Esophagus (tissue), 2 donors: ENCODE results near the gene DYNC1H1. TPM values are rescaled to one million over a fixed set of nuclear protein-coding genes. Genes with fewer than 3 reads are reported as not detected.

ENCODE experiments used
- H3K27ac ChIP-seq, 2 donors: one replicate each; pipeline ENCODE4 v1.5.1; 2013; ENCODE audit warnings: low read depth in 2 of 2, mild to moderate bottlenecking in 2 of 2, inconsistent platforms in 1 of 2, low read length in 1 of 2, moderate library complexity in 1 of 2
- H3K27me3 ChIP-seq, 2 donors: one replicate each; pipeline ENCODE4 v1.6.1; 2013; ENCODE audit warnings: low read length in 2 of 2, control low read depth in 1 of 2, mild to moderate bottlenecking in 1 of 2; ENCODE audit not compliant: insufficient read depth in 2 of 2, control insufficient read depth in 1 of 2
- H3K36me3 ChIP-seq, 2 donors: one replicate each; pipeline ENCODE4 v1.6.1; 2013; ENCODE audit warnings: low read length in 1 of 2; ENCODE audit not compliant: control insufficient read depth in 2 of 2, insufficient read depth in 2 of 2
- H3K4me1 ChIP-seq, 2 donors: one replicate each; pipeline ENCODE4 v1.6.1; 2013; ENCODE audit warnings: low read length in 1 of 2; ENCODE audit not compliant: control insufficient read depth in 2 of 2, insufficient read depth in 2 of 2
- H3K4me3 ChIP-seq, 2 donors: one replicate each; pipeline ENCODE4 v1.5.1; 2013; ENCODE audit warnings: low read length in 2 of 2, mild to moderate bottlenecking in 2 of 2, low read depth in 1 of 2, moderate library complexity in 1 of 2
- H3K9me3 ChIP-seq, 2 donors: one replicate each; pipeline ENCODE4 v1.6.1; 2013; ENCODE audit warnings: mild to moderate bottlenecking in 2 of 2, low read depth in 1 of 2, low read length in 1 of 2, moderate library complexity in 1 of 2; ENCODE audit not compliant: control insufficient read depth in 2 of 2, insufficient read depth in 1 of 2
- WGBS, 2 donors: extraction: QIAGEN DNeasy Blood & Tissue Kit; methylation state at CpG; one replicate each; pipeline ENCODE4 v1.1.7; 2013; 5-methylcytosine and 5-hydroxymethylcytosine counted together
- polyA plus RNA-seq, 2 donors: library from polyadenylated mRNA; stranded (reverse); fragments of 200-250 nt; gene quantifications; one replicate each; pipeline ENCODE4 v1.2.3, GENCODE V29; 2013
- donor health status: healthy with polysubstance abuse.
- donor health status: Bipolar disorder and iron deficiency.

Gene DYNC1H1
- polyA plus RNA-seq, 2 donors: 115 to 116 TPM

DNA sequence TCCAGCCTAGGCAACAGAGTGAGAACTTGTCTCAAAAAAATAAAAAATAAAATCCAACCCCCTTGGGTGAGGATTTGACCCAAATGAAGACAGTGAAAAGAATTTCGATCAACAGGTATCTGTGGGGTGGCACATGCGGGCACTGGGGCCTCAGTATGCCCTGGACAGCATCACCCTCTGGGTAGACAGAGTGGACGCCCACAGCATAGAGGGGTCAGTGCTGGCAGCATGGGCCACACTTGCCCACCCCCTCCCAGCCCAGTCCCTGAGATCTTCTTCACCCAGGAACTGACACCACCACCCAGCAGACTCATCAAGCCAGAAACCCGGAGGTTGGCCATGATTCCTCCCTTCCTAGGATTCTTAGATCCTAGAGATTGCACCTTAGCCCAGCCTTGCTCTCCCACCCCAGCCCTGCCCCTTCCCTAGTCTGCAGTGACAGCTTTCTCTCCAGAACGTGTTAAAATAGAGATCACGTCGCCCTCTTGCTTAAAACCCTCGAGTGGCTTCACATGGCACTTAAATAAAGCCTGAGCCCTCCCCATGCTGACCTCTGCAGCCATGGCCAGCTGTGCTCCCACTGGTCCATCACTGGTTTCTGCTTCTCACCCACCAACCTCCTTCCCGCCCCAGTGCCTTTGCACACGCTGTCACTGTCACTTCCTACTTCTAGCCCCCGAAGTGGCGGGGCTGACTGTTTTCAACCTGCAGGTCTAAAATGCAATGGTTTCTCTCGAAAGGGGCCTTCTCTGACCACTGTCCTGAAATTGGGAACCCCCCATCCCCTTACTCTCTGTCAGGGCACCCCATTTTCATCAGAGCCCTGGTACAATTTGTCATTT is 26.2 kb upstream of the DYNC1H1 start:
- Histone ChIP-seq H3K36me3 (no peaks in the 10 kb centered on the region), H3K27me3 (no peaks in the 10 kb centered on the region), H3K27ac (no peak overlapping the region), H3K9me3 (no peaks in the 10 kb centered on the region), H3K4me1 (no peaks in the 10 kb centered on the region), H3K4me3 (no peak overlapping the region)
- 63 to 64% methylated on average over 13 of the region's 13 CpGs for WGBS, 2 donors

DNA sequence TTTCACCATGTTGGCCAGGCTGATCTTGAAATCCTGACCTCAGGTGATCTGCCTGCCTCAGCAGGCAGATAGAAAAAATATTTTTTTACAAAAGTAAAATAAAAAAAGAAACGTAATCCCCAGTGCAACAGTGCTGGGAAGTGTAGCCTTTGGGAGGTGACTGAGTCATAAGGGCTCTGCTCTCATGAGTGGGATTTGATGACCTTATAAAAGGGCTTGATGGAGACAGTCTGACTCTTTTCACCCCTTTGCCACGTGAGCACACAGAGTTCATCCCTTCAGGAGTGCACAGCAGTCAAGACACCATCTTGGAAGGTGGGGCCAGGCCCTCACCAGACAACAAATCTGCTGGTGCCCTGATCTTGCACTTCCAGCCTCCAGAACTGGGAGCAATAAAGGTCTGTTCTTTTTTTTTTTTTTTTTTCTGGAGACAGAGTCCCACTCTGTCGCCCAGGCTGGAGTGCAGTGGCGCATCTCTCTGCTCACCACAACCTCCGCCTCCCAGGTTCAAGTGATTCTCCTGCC is 24.7 kb upstream of the DYNC1H1 start:
- no peaks in the 10 kb centered on the region for H3K9me3 ChIP-seq
- no peak overlapping the region for H3K27ac ChIP-seq
- H3K4me3 ChIP-seq: no peak overlapping the region
- 66 to 74% methylated on average over 5 of the region's 5 CpGs for WGBS, 2 donors
- H3K27me3 ChIP-seq: no peaks in the 10 kb centered on the region
- no peaks in the 10 kb centered on the region for H3K36me3 ChIP-seq
- no peaks in the 10 kb centered on the region for H3K4me1 ChIP-seq

DNA sequence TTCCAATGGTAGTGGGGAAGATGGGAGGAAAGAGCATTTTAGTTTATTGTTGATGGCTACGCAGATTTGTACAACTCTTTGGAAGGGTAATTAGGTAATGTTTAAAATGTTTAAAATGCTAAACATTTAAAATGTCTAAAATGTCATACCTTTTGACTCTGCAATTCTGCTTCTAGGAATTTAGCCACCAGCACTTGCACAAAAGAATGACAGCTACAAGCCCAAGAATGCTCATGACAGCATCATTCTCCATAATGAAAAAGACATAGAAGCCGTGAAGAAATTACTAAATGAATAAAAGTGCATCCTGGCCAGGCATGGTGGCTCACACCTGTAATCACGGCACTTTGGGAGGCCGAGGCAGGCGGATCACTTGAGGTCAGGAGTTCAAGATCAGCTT is 19.9 kb upstream of the DYNC1H1 start:
- no peaks in the 10 kb centered on the region for H3K9me3 ChIP-seq
- H3K27me3 ChIP-seq: no peaks in the 10 kb centered on the region
- no peak overlapping the region for H3K4me3 ChIP-seq
- H3K27ac ChIP-seq: no peak overlapping the region
- WGBS, 2 donors: 59 to 70% methylated on average over 5 of the region's 5 CpGs
- peaks cover 2% of the 10 kb centered on the region in 2 donors for H3K4me1 ChIP-seq
- no peaks in the 10 kb centered on the region for H3K36me3 ChIP-seq

- WGBS, 2 donors: 12 to 14% methylated on average over 5 of the region's 5 CpGs
- H3K27me3 ChIP-seq: no peaks in the 10 kb centered on the region
- no peaks in the 10 kb centered on the region for H3K36me3 ChIP-seq
- H3K9me3 ChIP-seq: no peaks in the 10 kb centered on the region
- no peak overlapping the region for H3K4me3 ChIP-seq
- H3K4me1 ChIP-seq: peaks cover 2 to 3% of the 10 kb centered on the region in 2 donors
- H3K27ac ChIP-seq: no peak overlapping the region
Measured at GRCh38 chr14:101945171-101945570, 19.2 kb upstream of the DYNC1H1 start.

GRCh38 chr14:101947577-101947903 is 16.8 kb upstream of the DYNC1H1 start:
- peak overlapping the region; percentile 69 to 88 for H3K4me3 ChIP-seq
- no peaks in the 10 kb centered on the region for H3K27me3 ChIP-seq
- no peaks in the 10 kb centered on the region for H3K36me3 ChIP-seq
- WGBS, 2 donors: 6 to 8% methylated on average over 8 of the region's 8 CpGs
- peaks cover 2 to 3% of the 10 kb centered on the region in 2 donors for H3K4me1 ChIP-seq
- H3K9me3 ChIP-seq: no peaks in the 10 kb centered on the region
- H3K27ac ChIP-seq: peak overlapping the region; percentile 86 to 98

DNA sequence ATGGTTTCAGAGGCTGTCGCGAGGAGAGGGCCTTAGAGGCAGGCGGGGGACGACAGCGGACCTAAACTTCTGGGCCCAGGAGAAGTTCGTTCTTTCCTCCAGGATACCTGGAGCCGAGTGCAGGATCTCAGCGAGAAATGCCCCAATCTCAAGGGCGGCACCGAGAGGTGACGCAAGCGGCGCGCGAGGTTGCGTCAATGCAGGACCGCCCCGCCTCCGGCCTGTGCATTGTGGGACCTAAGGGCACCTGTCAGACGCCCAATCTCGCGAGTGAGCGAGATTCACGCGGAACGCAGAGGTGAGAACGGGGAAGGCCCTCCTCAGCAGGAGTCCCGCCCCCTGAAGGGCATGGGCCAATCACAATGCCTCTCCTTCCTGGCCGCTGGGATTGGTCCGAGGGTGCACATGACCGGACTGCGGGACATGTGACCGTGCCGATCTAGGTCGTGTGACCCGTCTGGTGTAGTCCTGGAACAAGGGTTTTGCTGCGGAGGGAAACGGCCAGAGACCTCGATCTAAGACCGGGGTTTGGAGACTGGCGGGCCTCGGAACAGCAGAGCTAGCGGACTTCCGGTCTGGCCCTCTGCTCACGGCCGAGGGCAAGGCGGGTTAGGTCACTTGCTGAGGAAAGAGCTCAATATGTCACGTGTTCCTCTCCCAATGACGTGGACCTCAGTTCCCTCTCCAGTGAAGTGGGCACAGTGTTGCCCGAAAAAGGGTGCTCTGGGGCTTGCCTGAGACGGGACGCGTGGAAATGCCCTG is 16.3 kb upstream of the DYNC1H1 start:
- Histone ChIP-seq H3K4me3 (peak overlapping the region; percentile 73 to 88), H3K27me3 (no peaks in the 10 kb centered on the region), H3K4me1 (peaks cover 2 to 3% of the 10 kb centered on the region in 2 donors), H3K9me3 (no peaks in the 10 kb centered on the region), H3K27ac (peak overlapping the region; percentile 92 to 98), H3K36me3 (no peaks in the 10 kb centered on the region)
- 0 to 1% methylated on average over 53 of the region's 53 CpGs for WGBS, 2 donors

DNA sequence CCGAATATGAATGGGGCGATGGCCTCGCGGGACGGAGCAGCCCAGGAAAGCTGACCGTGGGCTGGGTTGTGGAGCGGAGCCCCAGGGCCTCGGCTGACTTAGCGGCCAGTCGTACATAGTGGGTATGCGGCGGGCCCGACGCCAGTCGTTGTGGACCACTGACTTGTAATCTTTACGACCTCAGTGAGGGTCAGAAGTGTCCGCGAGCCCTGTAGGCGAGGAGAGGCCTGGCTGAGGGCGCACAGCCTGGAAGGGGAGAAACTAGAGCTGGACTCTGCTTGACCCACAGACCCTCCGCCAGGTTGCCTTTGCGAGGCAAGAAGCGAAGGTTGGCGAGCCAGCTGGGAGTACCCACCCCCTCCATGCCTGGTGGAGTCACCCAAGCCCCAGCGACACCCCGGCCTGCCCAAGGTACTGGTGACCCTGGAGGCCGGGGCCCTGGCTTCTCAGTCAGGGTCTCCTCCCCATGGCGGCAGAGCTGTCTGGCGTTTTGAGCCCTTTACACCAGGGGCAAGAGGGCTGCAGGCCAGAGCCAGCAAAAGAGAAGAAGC is 15.6 kb upstream of the DYNC1H1 start:
- H3K27me3 ChIP-seq: no peaks in the 10 kb centered on the region
- H3K4me1 ChIP-seq: peaks cover 2 to 3% of the 10 kb centered on the region in 2 donors
- H3K4me3 ChIP-seq: peak overlapping the region; percentile 73 to 88
- H3K9me3 ChIP-seq: no peaks in the 10 kb centered on the region
- H3K27ac ChIP-seq: peak overlapping the region; percentile 92 to 94
- 7 to 8% methylated on average over 29 of the region's 29 CpGs for WGBS, 2 donors
- H3K36me3 ChIP-seq: no peaks in the 10 kb centered on the region

DNA sequence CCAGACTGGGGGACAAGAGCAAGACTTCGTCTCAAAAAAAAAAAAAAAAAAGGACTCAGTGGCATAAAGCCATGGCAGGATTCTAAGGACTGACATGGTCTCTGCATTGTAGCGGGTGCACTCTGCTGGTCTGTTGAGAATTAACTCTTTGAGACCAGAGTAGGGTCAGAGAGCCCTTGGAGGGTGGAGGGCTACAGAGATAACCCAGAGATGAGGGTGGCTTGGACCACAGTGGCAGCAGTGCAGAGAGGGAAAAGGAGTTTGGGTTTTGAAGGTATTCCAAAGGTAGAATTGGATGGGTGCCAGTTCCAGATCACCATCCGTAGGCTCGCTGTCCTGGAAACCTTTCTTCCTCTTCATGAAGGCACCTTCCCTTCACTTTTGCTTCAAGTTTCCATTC is 14.3 kb upstream of the DYNC1H1 start:
- H3K4me1 ChIP-seq: peaks cover 2 to 3% of the 10 kb centered on the region in 2 donors
- peak overlapping the region in 1 of 2 donors; percentile 15 for H3K27ac ChIP-seq
- H3K36me3 ChIP-seq: no peaks in the 10 kb centered on the region
- no peaks in the 10 kb centered on the region for H3K9me3 ChIP-seq
- no peak overlapping the region for H3K4me3 ChIP-seq
- H3K27me3 ChIP-seq: no peaks in the 10 kb centered on the region
- WGBS, 2 donors: 65 to 69% methylated on average over 4 of the region's 4 CpGs

DNA sequence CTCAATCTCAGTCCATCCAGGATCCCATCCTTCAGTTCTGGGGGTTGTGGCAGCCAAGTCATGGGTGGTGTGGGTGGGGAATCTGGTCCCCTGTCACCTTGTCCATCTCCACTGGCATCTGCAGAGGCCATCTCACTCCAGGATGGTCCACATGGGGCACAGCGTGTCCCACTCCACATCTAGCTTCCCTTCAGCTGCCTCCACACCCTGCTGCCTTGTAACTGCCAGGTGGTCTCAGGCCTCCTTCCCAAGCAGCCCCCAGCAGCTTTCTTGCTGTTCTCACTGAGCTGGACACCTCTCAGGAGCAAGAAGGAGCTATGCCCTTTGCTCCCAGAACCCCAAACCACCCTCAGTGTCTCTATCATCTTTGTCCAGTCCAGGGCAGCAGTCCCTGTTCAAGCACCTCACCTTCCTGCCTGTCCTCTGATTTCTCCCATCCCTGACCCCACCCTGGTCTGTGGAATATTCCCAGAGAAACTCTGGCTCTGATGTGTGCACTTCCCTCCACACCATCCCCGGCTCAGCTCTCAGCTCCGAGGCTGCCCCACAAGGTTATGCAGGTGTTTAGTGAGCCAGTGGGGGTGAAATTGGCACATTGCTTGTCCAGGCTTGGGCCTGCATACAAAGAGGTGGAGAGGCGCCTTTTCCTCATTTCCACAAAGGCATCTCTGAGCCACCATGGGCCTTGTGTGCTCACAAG is 13.7 kb upstream of the DYNC1H1 start:
- 76 to 79% methylated on average over 4 of the region's 4 CpGs for WGBS, 2 donors
- H3K4me1 ChIP-seq: peaks cover 2 to 3% of the 10 kb centered on the region in 2 donors

More for the DNA sequence above, 13.7 kb upstream of the DYNC1H1 start:
- Histone ChIP-seq H3K27me3 (no peaks in the 10 kb centered on the region), H3K27ac (no peak overlapping the region), H3K4me3 (no peak overlapping the region), H3K36me3 (no peaks in the 10 kb centered on the region), H3K9me3 (no peaks in the 10 kb centered on the region)
